K562 (cell line): ENCODE measurements around the gene CACNA2D3. TPM values are rescaled to one million over a fixed set of nuclear protein-coding genes. Genes with fewer than 3 reads are reported as not detected.
A peak's percentile ranks its signal among the peaks of the same experiment; 100 is the strongest.

Experiments
- ATAC-seq: fragments of 200-7000 bp; cut with Tn5 transposase; 3 replicates; pipeline ENCODE4 v1.9.1; 2020; ENCODE audit warnings: moderate library complexity
- BruUV-seq: library from RNA; stranded (reverse); fragments of 400-500 nt; replicated peaks from 2 replicates; lab custom pipeline; 2021; lab: Mats Ljungman, UMichigan
- CTCF ChIA-PET: fragments of 300-600 bp; formaldehyde crosslinking; extraction: SDS; loops from one replicate; lab custom pipeline; 2021; ENCODE audit warnings: low intra/inter-chr PET ratio; lab: Yijun Ruan, JAX
- POLR2A ChIA-PET: fragments of 300-600, 350-650 bp; sonication (Branson Sonifier 250); formaldehyde crosslinking; extraction: SDS; loops from one replicate; lab custom pipeline; 2021; ENCODE audit warnings: antibody characterized with exemption, inconsistent platforms; lab: Yijun Ruan, JAX
- DNase-seq, 4 experiments: peaks; one replicate each; pipeline versions ENCODE4 v3.0.0 to v3.0.0-alpha.2; 2011 to 2018; ENCODE audit warnings: low spot score in 3 of 4, mixed read lengths in 3 of 4; ENCODE audit errors: extremely low read depth in 1 of 4
- FAIRE-seq: peaks from 2 replicates; lab custom pipeline; 2011; peaks lifted over from hg19 to GRCh38; lab: Jason Lieb, UNC
- H2AFZ ChIP-seq: 2 replicates; pipeline ENCODE4 v1.6.0; 2011; ENCODE audit warnings: low read depth, low read length, control low read depth, inconsistent platforms
- H3K27ac ChIP-seq: fragments of 200-600 bp; 3 replicates; pipeline ENCODE4 v1.8.0; 2011; ENCODE audit warnings: low read depth, mild to moderate bottlenecking, control low read depth, inconsistent platforms, low read length, moderate library complexity, mixed read lengths; ENCODE audit errors: extremely low read depth
- H3K27me3 ChIP-seq, 2 experiments: fragments of 300-600 bp in 1 of 2; 2 replicates in 1 of 2; 3 replicates in 1 of 2; pipeline versions ENCODE4 v1.6.0 to v1.8.0; 2011; ENCODE audit warnings: inconsistent platforms in 2 of 2, low read length in 2 of 2, mild to moderate bottlenecking in 1 of 2, mixed read lengths in 1 of 2, moderate library complexity in 1 of 2; ENCODE audit not compliant: control insufficient read depth in 2 of 2, insufficient read depth in 2 of 2
- H3K36me3 ChIP-seq: fragments of 300-600 bp; 3 replicates; pipeline ENCODE4 v1.8.0; 2011; ENCODE audit warnings: mild to moderate bottlenecking, low read length, inconsistent platforms; ENCODE audit not compliant: control insufficient read depth, insufficient read depth
- H3K4me1 ChIP-seq, 2 experiments: fragments of 200-600 bp in 1 of 2; replicated peaks in 1 of 2; 2 replicates in 1 of 2; 3 replicates in 1 of 2; pipeline versions ENCODE4 v1.5.1 to v1.8.0; 2011; ENCODE audit warnings: inconsistent platforms in 2 of 2, low read length in 2 of 2, mild to moderate bottlenecking in 1 of 2, mixed read lengths in 1 of 2, moderate library complexity in 1 of 2; ENCODE audit not compliant: control insufficient read depth in 2 of 2, insufficient read depth in 2 of 2
- H3K4me2 ChIP-seq: 2 replicates; pipeline ENCODE4 v1.6.1; 2011; ENCODE audit warnings: low read length, control low read depth, inconsistent platforms, mixed read lengths; ENCODE audit not compliant: insufficient read depth
- H3K4me3 ChIP-seq: fragments of 200-600 bp; sonication (generic), shearing (Covaris generic); 2 replicates; pipeline ENCODE4 v1.5.1; 2016; ENCODE audit warnings: control low read depth, inconsistent platforms
- H3K79me2 ChIP-seq: fragments of 200-600 bp; 3 replicates; pipeline ENCODE4 v1.8.0; 2011; ENCODE audit warnings: low read length, inconsistent platforms; ENCODE audit not compliant: control insufficient read depth, insufficient read depth
- H3K9ac ChIP-seq, 2 experiments: 2 replicates each; pipeline versions ENCODE4 v1.6.0 to v1.6.1; 2011; ENCODE audit warnings: low read depth in 2 of 2, low read length in 2 of 2, control low read depth in 1 of 2, inconsistent platforms in 1 of 2, mild to moderate bottlenecking in 1 of 2, mixed read lengths in 1 of 2; ENCODE audit not compliant: insufficient read depth in 1 of 2
- H3K9me1 ChIP-seq: one replicate; pipeline ENCODE4 v1.6.0; 2011; ENCODE audit warnings: inconsistent platforms, mild to moderate bottlenecking, low read length, moderate library complexity; ENCODE audit not compliant: control insufficient read depth, insufficient read depth
- H3K9me3 ChIP-seq: replicated peaks from 2 replicates; pipeline ENCODE4 v1.5.1; 2011; ENCODE audit warnings: low read depth, low read length, inconsistent platforms; ENCODE audit not compliant: control insufficient read depth, insufficient read depth
- H4K20me1 ChIP-seq: replicated peaks from 2 replicates; pipeline ENCODE4 v1.6.1; 2011; ENCODE audit warnings: low read length, inconsistent platforms, mixed read lengths; ENCODE audit not compliant: control insufficient read depth, insufficient read depth
- C11orf30 ChIP-seq: fragments of 450-650 bp; IDR thresholded peaks from 2 replicates; pipeline ENCODE4 v1.6.1; 2016; ENCODE audit warnings: low read depth, mild to moderate bottlenecking
- ERF ChIP-seq: fragments of 450-650 bp; formaldehyde crosslinking; IDR thresholded peaks from 2 replicates; pipeline ENCODE4 v1.4.0; 2020; ENCODE audit warnings: mild to moderate bottlenecking, mixed read lengths
- FOXJ2 ChIP-seq: fragments of 200-800 bp; sonication (Bioruptor generic); IDR thresholded peaks from 2 replicates; pipeline ENCODE4 v1.6.1; 2016; ENCODE audit warnings: missing genetic modification characterization, missing compliant biosample characterization
- HNRNPL ChIP-seq: fragments of 200-400 bp; formaldehyde crosslinking; IDR thresholded peaks from 2 replicates; pipeline ENCODE4 v1.6.1; 2017; ENCODE audit warnings: low read depth, mild to moderate bottlenecking, low read length
- KAT7 ChIP-seq: sonication (generic); formaldehyde crosslinking; IDR thresholded peaks from 2 replicates; pipeline ENCODE4 v1.8.0; 2022; ENCODE audit warnings: missing genetic modification reagents, mild to moderate bottlenecking, borderline replicate concordance
- NRF1 ChIP-seq, 2 experiments: fragments of 450-650 bp; IDR thresholded peaks in 1 of 2; conservative IDR thresholded peaks in 1 of 2; 2 replicates each; pipeline ENCODE4 v1.6.1; 2014; ENCODE audit warnings: mild to moderate bottlenecking in 2 of 2
- YBX1 ChIP-seq: fragments of 450-650 bp; IDR thresholded peaks from 2 replicates; pipeline ENCODE4 v1.7.1; 2016; ENCODE audit warnings: mild to moderate bottlenecking
- ZNF347 ChIP-seq: fragments of 450-650 bp; formaldehyde crosslinking; IDR thresholded peaks from 2 replicates; pipeline ENCODE4 v1.4.0; 2020; ENCODE audit warnings: low read depth, mild to moderate bottlenecking, moderate library complexity
- WGBS: fragments of 100-300 bp; shearing (Covaris generic); methylation state at CpG from one replicate; pipeline ENCODE4 v1.1.6; 2016; ENCODE audit warnings: low coverage, mixed read lengths; ENCODE audit not compliant: insufficient coverage; ENCODE audit errors: missing lambda C conversion rate; 5-methylcytosine and 5-hydroxymethylcytosine counted together
- in situ Hi-C: fragments of 300-500 bp; cut with MboI; formaldehyde crosslinking; loops from 4 replicates; pipeline ENCODE4 v1.15.0; 2018; ENCODE audit warnings: inconsistent platforms, mixed read lengths
- intact Hi-C: fragments of 100-400 bp; cut with micrococcal nuclease; formaldehyde crosslinking; loops from 2 replicates; pipeline ENCODE4 v1.14.2; 2022
- polyA plus RNA-seq, 8 experiments: library from polyadenylated mRNA; depleted of rRNA in 4 of 8; stranded (reverse) in 5 of 8; unstranded in 3 of 8; fragments of >200 nt; fragmentation: Nextera tagmentation in 2 of 8; fragmentation: Illumina TruSeq in 1 of 8; extraction: Ambion mirVana in 2 of 8; extraction: Trizol in 1 of 8; gene quantifications; 2 replicates each; pipeline versions ENCODE4 v1.2.1 to v1.2.3, GENCODE V29; 2011 to 2014; ENCODE audit warnings: inconsistent platforms in 1 of 8, missing spikeins in 1 of 8
- total RNA-seq, 7 experiments: library from RNA; depleted of rRNA in 6 of 7; stranded (reverse); fragments of >200 nt in 6 of 7; fragmentation: Illumina TruSeq in 2 of 7; extraction: Trizol in 2 of 7; gene quantifications; 2 replicates each; pipeline versions ENCODE4 v1.2.1 to v1.2.3, GENCODE V29; 2011 to 2021; ENCODE audit warnings: low replicate concordance in 1 of 7
- TF ChIP-seq, protein P1 (sequence below): sonication (generic); formaldehyde crosslinking; IDR thresholded peaks from 2 replicates; pipeline ENCODE4 v1.8.0; 2023; ENCODE audit warnings: mild to moderate bottlenecking, missing genetic modification reagents
- TF ChIP-seq, protein P2 (sequence below): sonication (generic); formaldehyde crosslinking; IDR thresholded peaks from 2 replicates; pipeline ENCODE4 v1.9.0; 2022; ENCODE audit warnings: mild to moderate bottlenecking, missing genetic modification reagents
- TF ChIP-seq, protein P3 (sequence below), 2 experiments: IDR thresholded peaks; 2 replicates each; pipeline ENCODE4 v1.6.1; 2011; ENCODE audit warnings: borderline replicate concordance in 1 of 2, control low read depth in 1 of 2, low read depth in 1 of 2, low read length in 1 of 2, mild to moderate bottlenecking in 1 of 2, mixed read lengths in 1 of 2, moderate library complexity in 1 of 2; ENCODE audit not compliant: insufficient read depth in 1 of 2, insufficient read length in 1 of 2, poor library complexity in 1 of 2, severe bottlenecking in 1 of 2; ENCODE audit errors: extremely low read depth in 1 of 2

The CACNA2D3 gene
- total and polyA plus RNA-seq, 9 of the 15 experiments (the other 6 are each of a cell fraction or from before 2014, with no cell fraction given): 0.01 TPM; not detected in 8

DNA sequence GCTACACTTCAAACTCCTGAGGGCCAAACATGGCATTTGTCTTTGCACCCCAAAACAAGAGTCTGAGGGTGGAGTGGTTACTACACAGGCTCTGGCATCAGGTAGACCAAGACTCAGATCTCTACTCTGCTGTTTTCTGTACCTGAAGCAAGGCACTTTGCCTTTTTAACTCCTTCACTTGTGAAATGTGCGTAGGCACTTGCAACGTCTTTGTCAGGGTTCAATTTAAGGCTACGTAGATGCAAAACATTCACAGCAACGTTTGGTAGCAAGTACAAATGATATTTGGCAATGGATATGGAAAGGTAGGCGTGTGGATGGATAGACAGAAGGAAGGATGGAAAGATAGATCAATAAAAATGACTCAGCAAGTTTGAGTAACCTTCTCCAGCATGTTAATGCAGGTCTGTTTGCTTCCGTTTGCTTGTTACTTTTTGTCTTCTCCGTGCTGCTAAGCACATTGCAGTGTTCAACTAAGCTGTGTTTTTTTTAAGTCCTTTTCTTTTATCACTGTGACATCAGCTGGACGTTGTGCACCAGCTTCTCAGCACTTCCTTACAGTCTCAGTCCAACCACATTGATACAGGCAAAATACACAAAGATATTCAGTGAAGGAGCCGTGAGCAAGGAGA, 704.8 kb downstream of the CACNA2D3 start:
- WGBS: 0% methylated on average over 9 of the region's 9 CpGs
- no peaks in the 10 kb centered on the region for H4K20me1 ChIP-seq
- no TSS peak for BruUV-seq

GRCh38 chr3:54827776-54828175, 705.4 kb downstream of the CACNA2D3 start:
- ChIA-PET POLR2A (no interaction called here), CTCF (no interaction called here)
- H3K27ac ChIP-seq: no peak overlapping the region
- FAIRE-seq (no peak), DNase-seq (no peak), ATAC-seq (no peak)
- H2AFZ ChIP-seq: no peak overlapping the region
- H3K4me3 ChIP-seq: no peak overlapping the region
- no peaks in the 10 kb centered on the region for H3K9me3 ChIP-seq
- H3K9ac ChIP-seq: no peak overlapping the region
- 7% methylated on average over 2 of the region's 2 CpGs for WGBS
- in situ Hi-C loops (no loop called here), intact Hi-C loops (no loop called here)
- H3K9me1 ChIP-seq: no peaks in the 10 kb centered on the region
- H3K79me2 ChIP-seq: no peaks in the 10 kb centered on the region
- no peaks in the 10 kb centered on the region for H3K27me3 ChIP-seq
- no peaks in the 10 kb centered on the region for H3K4me1 ChIP-seq
- BruUV-seq: no TSS peak
- H4K20me1 ChIP-seq: no peaks in the 10 kb centered on the region
- H3K4me2 ChIP-seq: no peak overlapping the region
- no peaks in the 10 kb centered on the region for H3K36me3 ChIP-seq
- TF ChIP-seq NRF1 (conservative IDR thresholded peaks at IDR 0.05 in 1 of 2, IDR thresholded peaks at IDR 0.05 in 1 of 2) (no peak), HNRNPL (no peak), ERF (CRISPR knock-in tag) (no peak), ZNF347 (no peak), KAT7 (no peak), FOXJ2 (tag) (no peak), YBX1 (no peak)
- TF ChIP-seq, protein P1, sequence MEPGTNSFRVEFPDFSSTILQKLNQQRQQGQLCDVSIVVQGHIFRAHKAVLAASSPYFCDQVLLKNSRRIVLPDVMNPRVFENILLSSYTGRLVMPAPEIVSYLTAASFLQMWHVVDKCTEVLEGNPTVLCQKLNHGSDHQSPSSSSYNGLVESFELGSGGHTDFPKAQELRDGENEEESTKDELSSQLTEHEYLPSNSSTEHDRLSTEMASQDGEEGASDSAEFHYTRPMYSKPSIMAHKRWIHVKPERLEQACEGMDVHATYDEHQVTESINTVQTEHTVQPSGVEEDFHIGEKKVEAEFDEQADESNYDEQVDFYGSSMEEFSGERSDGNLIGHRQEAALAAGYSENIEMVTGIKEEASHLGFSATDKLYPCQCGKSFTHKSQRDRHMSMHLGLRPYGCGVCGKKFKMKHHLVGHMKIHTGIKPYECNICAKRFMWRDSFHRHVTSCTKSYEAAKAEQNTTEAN (CRISPR knock-in tag): no peak
- TF ChIP-seq, protein P2, sequence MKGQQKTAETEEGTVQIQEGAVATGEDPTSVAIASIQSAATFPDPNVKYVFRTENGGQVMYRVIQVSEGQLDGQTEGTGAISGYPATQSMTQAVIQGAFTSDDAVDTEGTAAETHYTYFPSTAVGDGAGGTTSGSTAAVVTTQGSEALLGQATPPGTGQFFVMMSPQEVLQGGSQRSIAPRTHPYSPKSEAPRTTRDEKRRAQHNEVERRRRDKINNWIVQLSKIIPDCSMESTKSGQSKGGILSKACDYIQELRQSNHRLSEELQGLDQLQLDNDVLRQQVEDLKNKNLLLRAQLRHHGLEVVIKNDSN (CRISPR knock-in tag): no peak

More for the DNA sequence above, 704.8 kb downstream of the CACNA2D3 start:
- no peaks in the 10 kb centered on the region for H3K4me1 ChIP-seq
- in situ Hi-C loops: no loop called here
- intact Hi-C loops: no loop called here
- H3K4me2 ChIP-seq: no peak overlapping the region
- no peaks in the 10 kb centered on the region for H3K36me3 ChIP-seq
- DNase-seq: no peak
- H3K27ac ChIP-seq: no peak overlapping the region
- TF ChIP-seq C11orf30: peak; percentile 25; the same call in 1 of the 2 replicates
- TF ChIP-seq, protein P3, sequence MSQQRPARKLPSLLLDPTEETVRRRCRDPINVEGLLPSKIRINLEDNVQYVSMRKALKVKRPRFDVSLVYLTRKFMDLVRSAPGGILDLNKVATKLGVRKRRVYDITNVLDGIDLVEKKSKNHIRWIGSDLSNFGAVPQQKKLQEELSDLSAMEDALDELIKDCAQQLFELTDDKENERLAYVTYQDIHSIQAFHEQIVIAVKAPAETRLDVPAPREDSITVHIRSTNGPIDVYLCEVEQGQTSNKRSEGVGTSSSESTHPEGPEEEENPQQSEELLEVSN (IDR thresholded peaks at IDR 0.05; ENCODE audit: borderline replicate concordance in 1 of 2, extremely low read depth in 1 of 2, insufficient read depth in 1 of 2, insufficient read length in 1 of 2, low read depth in 1 of 2, low read length in 1 of 2, poor library complexity in 1 of 2, severe bottlenecking in 1 of 2): no peak
- H3K27me3 ChIP-seq: no peaks in the 10 kb centered on the region
- H3K79me2 ChIP-seq: no peaks in the 10 kb centered on the region
- no peak overlapping the region for H2AFZ ChIP-seq
- ATAC-seq: no peak
- no peak overlapping the region for H3K4me3 ChIP-seq
- POLR2A ChIA-PET: no interaction called here
- no peaks in the 10 kb centered on the region for H3K9me1 ChIP-seq
- no peak for FAIRE-seq
- CTCF ChIA-PET: no interaction called here
- no peaks in the 10 kb centered on the region for H3K9me3 ChIP-seq
- no peak overlapping the region for H3K9ac ChIP-seq
